Measurements from ENCODE around the gene NT5DC4. TPM values are rescaled to one million over a fixed set of nuclear protein-coding genes. Genes with fewer than 3 reads are reported as not detected.
A peak's percentile ranks its signal among the peaks of the same experiment; 100 is the strongest.

The NT5DC4 gene
- total and polyA plus RNA-seq, 2 of the 8 experiments (the other 6 are each of a cell fraction or from before 2014, with no cell fraction given), result not detected

- Histone ChIP-seq H3K4ac (replicated peaks; ENCODE audit: insufficient read length, low read depth, low read length) (no peak overlapping the region), H3K9me3 (ENCODE audit: insufficient read depth in 2 of 2, low read depth in 1 of 2, low read length in 1 of 2) (no peaks in the 10 kb centered on the region), H2AFZ (ENCODE audit: low read length) (no peak overlapping the region), H2BK120ac (replicated peaks; ENCODE audit: low read depth, low read length) (no peak overlapping the region), H4K20me1 (replicated peaks in 1 of 2; ENCODE audit: control insufficient read depth in 1 of 2, insufficient read depth in 2 of 2, low read length in 2 of 2) (no peaks in the 10 kb centered on the region), H2BK5ac (ENCODE audit: low read depth, low read length) (no peak overlapping the region), H3K27me3 (replicated peaks in 1 of 4; ENCODE audit: control insufficient read depth in 3 of 4, extremely low read depth in 1 of 4, insufficient read depth in 3 of 4, low read length in 3 of 4) (no peaks in the 10 kb centered on the region), H4K5ac (ENCODE audit: insufficient read length, low read depth, low read length) (no peak overlapping the region), H3K36me3 (ENCODE audit: control insufficient read depth in 2 of 4, insufficient read depth in 4 of 4, low read length in 3 of 4) (no peaks in the 10 kb centered on the region), H3K9ac (replicated peaks in 1 of 4; ENCODE audit: extremely low read depth in 1 of 4, low read depth in 3 of 4, low read length in 3 of 4) (peak overlapping the region in 1 of 4 experiments; percentile 7; a peak in 2 of 7 replicates), H4K91ac (replicated peaks; ENCODE audit: insufficient read length, low read length) (no peak overlapping the region), H3K18ac (ENCODE audit: extremely low read depth, low read length) (no peak overlapping the region), H2BK15ac (ENCODE audit: low read length) (no peak overlapping the region), H2BK20ac (ENCODE audit: low read length) (no peak overlapping the region), H3K79me1 (ENCODE audit: low read depth, low read length) (no peaks in the 10 kb centered on the region), H3K4me2 (ENCODE audit: insufficient read depth in 1 of 2, low read depth in 2 of 2, low read length in 2 of 2) (no peak overlapping the region), H3K79me2 (ENCODE audit: control insufficient read depth in 1 of 2, insufficient read depth in 2 of 2, low read length in 2 of 2) (no peaks in the 10 kb centered on the region), H3K27ac (ENCODE audit: low read depth, low read length) (no peak overlapping the region), H2AK5ac (ENCODE audit: low read depth, low read length) (no peak overlapping the region), H3K23me2 (ENCODE audit: low read depth, low read length) (no peaks in the 10 kb centered on the region), H3K4me1 (replicated peaks in 1 of 4; ENCODE audit: control insufficient read depth in 3 of 4, insufficient read depth in 4 of 4, low read length in 3 of 4) (no peaks in the 10 kb centered on the region), H3K23ac (ENCODE audit: insufficient read length) (no peak overlapping the region), H3K56ac (replicated peaks; ENCODE audit: insufficient read length, low read depth, low read length) (no peak overlapping the region), H2BK12ac (ENCODE audit: low read depth, low read length) (no peak overlapping the region), H4K8ac (ENCODE audit: extremely low read depth, insufficient read depth, low read length) (no peak overlapping the region), H3K4me3 (ENCODE audit: extremely low read depth in 1 of 4, insufficient read depth in 2 of 4, low read depth in 3 of 4, low read length in 4 of 4) (no peak overlapping the region), H3K14ac (ENCODE audit: insufficient read length) (no peak overlapping the region)
- TF ChIP-seq KDM4A (IDR thresholded peaks at IDR 0.05; ENCODE audit: low read depth, low read length, severe bottlenecking), result no peak
- no peak for TF ChIP-seq SIX5 (IDR thresholded peaks at IDR 0.05; ENCODE audit: low read depth, low read length)
- TF ChIP-seq GTF2F1 (IDR thresholded peaks at IDR 0.05; ENCODE audit: borderline replicate concordance, low read depth, low read length), result no peak
- no peak for TF ChIP-seq POU5F1 (IDR thresholded peaks at IDR 0.05; ENCODE audit: low read depth, low read length)
- no peak for TF ChIP-seq BACH1 (IDR thresholded peaks at IDR 0.05; ENCODE audit: low read length)
- no peak for TF ChIP-seq ZNF274 (IDR thresholded peaks at IDR 0.05; ENCODE audit: borderline replicate concordance, extremely low read depth, low read length)
- FAIRE-seq (no peak), DNase-seq (ENCODE audit: low read depth in 1 of 2, low spot score in 2 of 2) (no peak)
- CTCF ChIA-PET (ENCODE audit: partially characterized antibody), result interaction anchor here (0.6 to 8.8 kb wide), 6 partner anchors 10 to 729 kb away, joined by 3 to 40 read pairs (median 4); no protein-coding TSS in a partner anchor
- POLR2A ChIA-PET (ENCODE audit: partially characterized antibody), result interaction anchor here (1.0 to 1.6 kb wide), 3 partner anchors 9 to 31 kb away, joined by 3 to 5 read pairs (median 3); no protein-coding TSS in a partner anchor
- WGBS, 2 experiments (ENCODE audit: extremely low coverage in 1 of 2, insufficient coverage in 1 of 2, insufficient read length in 1 of 2, insufficient replicate concordance in 2 of 2, low coverage in 1 of 2, low lambda C conversion rate in 2 of 2, missing lambda C conversion rate in 1 of 2), result 86% methylated on average over 3 of the region's 3 CpGs; no CpG with 5 or more reads in 1 of the 2 experiments
Observed at GRCh38 chr2:112679484-112679883, 41.3 kb upstream of the NT5DC4 start.

All from H1 (cell line).